Gastrocnemius medialis (tissue), 4 donors: ENCODE data around the gene PABPC1L.

Experiments
- POLR2A ChIP-seq, 2 donors: fragments of 450-650 bp; IDR thresholded peaks; one replicate each; pipeline ENCODE4 v1.6.1; 2017; ENCODE audit warnings: antibody characterized with exemption in 2 of 2, mild to moderate bottlenecking in 2 of 2, moderate library complexity in 2 of 2
- TF ChIP-seq, protein P1 (sequence below), 5 experiments: fragments of 450-650 bp in 3 of 5; fragments of 200-600 bp in 2 of 5; sonication (generic) in 2 of 5; IDR thresholded peaks in 4 of 5; conservative IDR thresholded peaks in 1 of 5; 1 replicate in 4 of 5; 2 replicates in 1 of 5; pipeline ENCODE4 v1.5.1; 2016 to 2019; ENCODE audit warnings: antibody characterized with exemption in 5 of 5, mild to moderate bottlenecking in 3 of 5, moderate library complexity in 3 of 5

DNA sequence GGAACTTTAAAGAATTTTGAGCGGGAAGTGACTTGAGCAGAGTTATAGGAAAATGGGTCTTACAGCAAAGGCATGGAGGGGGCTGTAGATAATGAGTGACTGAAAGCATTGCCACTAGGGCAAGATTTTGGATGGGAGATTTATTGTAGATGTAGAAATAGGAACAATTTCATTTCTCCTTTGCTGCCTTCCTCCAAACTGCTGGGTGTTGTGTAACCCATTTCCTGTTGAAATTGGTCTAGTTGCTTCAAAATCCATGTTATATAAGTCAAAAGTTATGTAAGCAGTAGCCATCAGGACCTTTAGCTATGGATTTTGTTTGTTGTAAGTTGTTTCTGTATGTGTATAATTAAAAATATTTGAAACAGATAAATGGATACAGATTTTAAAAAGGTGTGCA, 13.3 kb upstream of the PABPC1L start:
- TF ChIP-seq, protein P1, sequence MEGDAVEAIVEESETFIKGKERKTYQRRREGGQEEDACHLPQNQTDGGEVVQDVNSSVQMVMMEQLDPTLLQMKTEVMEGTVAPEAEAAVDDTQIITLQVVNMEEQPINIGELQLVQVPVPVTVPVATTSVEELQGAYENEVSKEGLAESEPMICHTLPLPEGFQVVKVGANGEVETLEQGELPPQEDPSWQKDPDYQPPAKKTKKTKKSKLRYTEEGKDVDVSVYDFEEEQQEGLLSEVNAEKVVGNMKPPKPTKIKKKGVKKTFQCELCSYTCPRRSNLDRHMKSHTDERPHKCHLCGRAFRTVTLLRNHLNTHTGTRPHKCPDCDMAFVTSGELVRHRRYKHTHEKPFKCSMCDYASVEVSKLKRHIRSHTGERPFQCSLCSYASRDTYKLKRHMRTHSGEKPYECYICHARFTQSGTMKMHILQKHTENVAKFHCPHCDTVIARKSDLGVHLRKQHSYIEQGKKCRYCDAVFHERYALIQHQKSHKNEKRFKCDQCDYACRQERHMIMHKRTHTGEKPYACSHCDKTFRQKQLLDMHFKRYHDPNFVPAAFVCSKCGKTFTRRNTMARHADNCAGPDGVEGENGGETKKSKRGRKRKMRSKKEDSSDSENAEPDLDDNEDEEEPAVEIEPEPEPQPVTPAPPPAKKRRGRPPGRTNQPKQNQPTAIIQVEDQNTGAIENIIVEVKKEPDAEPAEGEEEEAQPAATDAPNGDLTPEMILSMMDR (IDR thresholded peaks at IDR 0.05 in 4 of 5, conservative IDR thresholded peaks at IDR 0.05 in 1 of 5), result no peak
- TF ChIP-seq POLR2A (IDR thresholded peaks at IDR 0.05), result no peak
